SK-N-MC (cell line): ENCODE measurements around the gene CTNNA3.

Experiments
- DNase-seq: peaks from one replicate; pipeline ENCODE4 v3.0.0-alpha.2; 2011; ENCODE audit warnings: low read depth, low spot score
- H3K27ac ChIP-seq: fragments of 200-600 bp; sonication (generic); 2 replicates; pipeline ENCODE4 v1.5.1; 2016; ENCODE audit warnings: mixed run types
- H3K36me3 ChIP-seq: fragments of 200-600 bp; sonication (generic); 2 replicates; pipeline ENCODE4 v1.6.1; 2017; ENCODE audit warnings: antibody characterized with exemption, low read length, mixed read lengths; ENCODE audit not compliant: insufficient read depth
- H3K4me3 ChIP-seq: fragments of 200-600 bp; sonication (generic); 2 replicates; pipeline ENCODE4 v1.5.1; 2016
- H3K9ac ChIP-seq: fragments of 200-600 bp; sonication (generic); 2 replicates; pipeline ENCODE4 v1.8.0; 2017; ENCODE audit warnings: mixed run types, mixed read lengths; ENCODE audit not compliant: insufficient read length
- H3K9me3 ChIP-seq: fragments of 200-600 bp; sonication (generic); 2 replicates; pipeline ENCODE4 v1.6.1; 2017; ENCODE audit warnings: low read depth, mild to moderate bottlenecking, antibody characterized with exemption, low read length, moderate library complexity, mixed read lengths
- EZH2 ChIP-seq: fragments of 200-600 bp; sonication (generic); IDR thresholded peaks from one replicate; pipeline ENCODE4 v1.6.1; 2017; ENCODE audit warnings: antibody characterized with exemption
- FOXP2 ChIP-seq: optimal IDR thresholded peaks from 2 replicates; pipeline ENCODE3; 2011; ENCODE audit warnings: mild to moderate bottlenecking, moderate library complexity; ENCODE audit not compliant: insufficient read depth; ENCODE audit errors: extremely low read length, control extremely low read depth
- POLR2AphosphoS5 ChIP-seq: IDR thresholded peaks from 2 replicates; pipeline ENCODE4 v1.6.1; 2012; ENCODE audit warnings: mild to moderate bottlenecking, low read depth, low read length, borderline replicate concordance

The CTNNA3 gene

GRCh38 chr10:66748217-66748616 is 947.8 kb downstream of the CTNNA3 start:
- TF ChIP-seq EZH2 (no peak), POLR2AphosphoS5 (no peak)
- Histone ChIP-seq H3K9me3 (no peaks in the 10 kb centered on the region), H3K36me3 (no peaks in the 10 kb centered on the region), H3K9ac (no peak overlapping the region), H3K27ac (no peak overlapping the region), H3K4me3 (no peak overlapping the region)
- no peak for DNase-seq

DNA sequence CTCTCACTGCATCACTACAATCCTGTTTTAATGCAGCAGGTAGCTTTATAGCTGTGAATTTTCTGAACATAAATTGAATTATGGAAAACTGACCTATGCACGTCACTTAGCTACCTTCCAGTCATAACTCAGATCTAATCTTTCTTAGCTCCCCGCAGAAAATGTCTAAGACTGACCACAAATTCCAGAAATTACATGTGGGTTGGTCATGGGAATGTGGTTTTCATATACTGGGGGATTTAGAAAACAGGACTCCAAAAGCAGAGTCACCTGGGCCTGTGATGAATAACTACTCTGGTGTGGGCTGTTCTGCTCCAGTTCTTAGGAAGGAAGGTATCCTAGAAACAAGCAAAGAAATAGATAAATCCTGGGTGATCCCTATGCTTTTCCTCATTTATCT is 948.5 kb downstream of the CTNNA3 start:
- DNase-seq = no peak

DNA sequence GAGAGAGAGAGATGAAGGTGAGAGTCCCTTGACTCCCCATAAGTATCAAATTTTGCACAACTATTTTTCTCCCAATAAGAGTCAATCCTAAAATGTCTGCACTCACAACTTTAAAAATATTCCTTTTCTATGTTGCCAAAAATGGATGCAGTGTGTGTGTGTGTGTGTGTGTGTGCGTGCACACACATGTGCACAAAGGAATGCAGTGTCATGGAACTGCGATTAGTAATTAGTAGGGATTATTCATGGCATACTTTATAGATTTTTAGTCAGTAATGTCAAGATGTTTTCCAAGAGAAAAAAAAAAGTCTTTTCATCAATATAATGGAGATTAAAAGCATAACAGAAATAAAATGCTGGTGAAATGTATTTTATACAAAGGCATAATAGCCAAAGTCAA is 949.3 kb downstream of the CTNNA3 start:
- no peaks in the 10 kb centered on the region for H3K9me3 ChIP-seq
- no peaks in the 10 kb centered on the region for H3K36me3 ChIP-seq
- H3K4me3 ChIP-seq = no peak overlapping the region
- TF ChIP-seq EZH2 (no peak), POLR2AphosphoS5 (no peak)
- DNase-seq = no peak
- no peak overlapping the region for H3K27ac ChIP-seq
- H3K9ac ChIP-seq = no peak overlapping the region

More for the DNA sequence above, 948.5 kb downstream of the CTNNA3 start:
- TF ChIP-seq EZH2 = no peak
- H3K9me3 ChIP-seq = no peaks in the 10 kb centered on the region
- H3K4me3 ChIP-seq = no peak overlapping the region
- no peaks in the 10 kb centered on the region for H3K36me3 ChIP-seq
- no peak overlapping the region for H3K27ac ChIP-seq
- no peak overlapping the region for H3K9ac ChIP-seq

GRCh38 chr10:66746246-66746645 is 949.7 kb downstream of the CTNNA3 start:
- no peak for DNase-seq
- H3K27ac ChIP-seq = no peak overlapping the region
- H3K4me3 ChIP-seq = no peak overlapping the region
- no peaks in the 10 kb centered on the region for H3K36me3 ChIP-seq
- no peak overlapping the region for H3K9ac ChIP-seq
- no peak for TF ChIP-seq FOXP2
- no peak for TF ChIP-seq POLR2AphosphoS5
- no peak for TF ChIP-seq EZH2
- no peaks in the 10 kb centered on the region for H3K9me3 ChIP-seq

GRCh38 chr10:66744915-66745314 is 951.1 kb downstream of the CTNNA3 start:
- no peaks in the 10 kb centered on the region for H3K36me3 ChIP-seq
- no peak overlapping the region for H3K4me3 ChIP-seq
- no peak overlapping the region for H3K9ac ChIP-seq
- no peaks in the 10 kb centered on the region for H3K9me3 ChIP-seq
- no peak overlapping the region for H3K27ac ChIP-seq
- TF ChIP-seq FOXP2 (no peak), EZH2 (no peak), POLR2AphosphoS5 (no peak)
- no peak for DNase-seq

DNA sequence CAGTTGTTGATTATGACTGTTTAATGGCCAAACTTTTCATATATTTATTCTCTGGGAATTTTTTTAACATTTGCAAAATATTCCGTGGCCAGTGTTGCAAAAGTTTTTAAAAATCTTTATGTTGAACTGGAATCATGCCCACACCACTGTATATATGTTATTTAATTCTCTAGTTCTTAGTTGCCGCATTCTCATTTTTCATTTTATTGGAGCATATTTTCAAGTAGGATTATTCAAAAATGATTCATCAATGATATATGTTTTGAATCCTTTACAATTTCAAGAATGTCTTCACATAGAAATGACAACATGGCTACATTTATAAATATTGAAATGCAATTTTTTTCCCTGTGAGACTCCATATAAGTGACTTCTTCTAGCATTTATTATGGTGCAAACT is 958.8 kb downstream of the CTNNA3 start:
- no peaks in the 10 kb centered on the region for H3K9me3 ChIP-seq
- no peak for DNase-seq
- no peak for TF ChIP-seq POLR2AphosphoS5
- no peak overlapping the region for H3K9ac ChIP-seq
- H3K27ac ChIP-seq = no peak overlapping the region
- H3K36me3 ChIP-seq = no peaks in the 10 kb centered on the region
- no peak overlapping the region for H3K4me3 ChIP-seq

DNA sequence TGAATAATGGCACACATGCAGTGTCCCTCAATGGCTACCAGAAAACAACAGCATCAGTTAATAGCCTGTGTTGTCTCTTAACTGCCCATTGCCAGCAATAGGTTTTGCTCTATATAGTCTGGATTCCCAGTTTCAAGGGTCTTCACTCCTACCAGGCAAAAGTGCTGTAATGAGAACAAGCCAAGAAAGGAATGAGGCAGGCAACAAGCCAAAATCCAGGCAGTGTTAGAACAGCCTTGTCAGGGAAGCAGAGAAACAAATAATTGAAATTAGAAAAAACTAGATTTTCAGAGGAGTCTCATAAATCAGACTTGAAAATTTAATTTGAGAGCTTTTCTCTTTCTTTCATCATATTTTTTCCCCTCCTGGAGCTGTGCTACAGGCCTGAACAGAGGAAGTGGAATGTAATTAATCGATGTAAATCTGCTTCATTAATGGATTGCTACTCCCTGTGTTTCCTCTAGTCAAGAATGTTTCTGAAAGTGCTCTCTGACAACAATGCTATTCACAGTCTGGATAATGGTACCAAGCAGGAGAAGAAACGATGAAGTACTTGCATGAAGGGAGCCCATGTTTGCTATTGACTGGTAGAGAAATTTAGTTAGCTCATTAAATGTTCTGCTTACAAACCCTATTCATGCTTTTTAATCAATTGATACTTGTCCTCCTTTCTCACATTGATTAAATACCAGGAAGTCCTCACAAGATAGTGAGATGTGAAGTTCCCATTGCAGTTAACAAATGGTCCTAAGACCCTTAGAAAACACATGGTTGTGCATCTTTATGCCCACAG is 972.2 kb downstream of the CTNNA3 start:
- no peak overlapping the region for H3K9ac ChIP-seq
- H3K9me3 ChIP-seq = no peaks in the 10 kb centered on the region
- peak overlapping the region; percentile 42; the same call in 1 of the 2 replicates for H3K27ac ChIP-seq
- no peak for TF ChIP-seq EZH2
- TF ChIP-seq FOXP2 = no peak
- no peak for TF ChIP-seq POLR2AphosphoS5
- H3K4me3 ChIP-seq = no peak overlapping the region
- no peaks in the 10 kb centered on the region for H3K36me3 ChIP-seq
- no peak for DNase-seq

DNA sequence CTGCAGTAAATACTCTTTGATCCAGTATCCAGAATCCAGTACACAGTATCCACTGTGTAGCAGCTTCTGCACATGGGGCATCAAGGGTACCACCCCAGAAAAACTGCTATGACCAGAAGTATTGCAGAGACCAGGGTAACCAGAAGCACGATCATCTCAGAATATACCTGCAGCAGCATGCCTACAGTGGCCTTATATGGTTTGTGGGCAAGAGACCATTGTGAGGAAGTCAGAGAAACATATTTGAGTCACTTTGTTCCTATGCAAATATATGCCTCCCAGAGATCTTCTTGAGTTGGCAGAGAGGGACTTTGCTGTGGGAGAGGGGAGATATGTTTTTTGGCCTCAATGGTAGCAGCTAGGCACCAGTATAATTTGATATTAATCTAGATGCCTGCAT is 976.5 kb downstream of the CTNNA3 start:
- H3K36me3 ChIP-seq = no peaks in the 10 kb centered on the region
- DNase-seq = no peak

GRCh38 chr10:66717231-66717981 is 978.6 kb downstream of the CTNNA3 start:
- no peaks in the 10 kb centered on the region for H3K9me3 ChIP-seq
- DNase-seq = no peak
- H3K27ac ChIP-seq = no peak overlapping the region
- H3K9ac ChIP-seq = no peak overlapping the region
- H3K4me3 ChIP-seq = no peak overlapping the region
- TF ChIP-seq FOXP2 (no peak), EZH2 (no peak), POLR2AphosphoS5 (no peak)
- H3K36me3 ChIP-seq = no peaks in the 10 kb centered on the region

More for the DNA sequence above, 976.5 kb downstream of the CTNNA3 start:
- Histone ChIP-seq H3K9me3 (no peaks in the 10 kb centered on the region), H3K9ac (no peak overlapping the region), H3K4me3 (no peak overlapping the region), H3K27ac (no peak overlapping the region)
- no peak for TF ChIP-seq EZH2
- no peak for TF ChIP-seq POLR2AphosphoS5
- no peak for TF ChIP-seq FOXP2
